ENCODE data around the gene TMC3. TPM values are rescaled to one million over a fixed set of nuclear protein-coding genes. Genes with fewer than 3 reads are reported as not detected.

TMC3 gene
- polyA plus RNA-seq, 3 donors from 2014 or later = 0.07 TPM; not detected in 2

- Mint-ChIP-seq H3K4me1 (peaks cover 92 to 100% of the 10 kb centered on the region in 2 donors), H3K27me3 (ENCODE audit: low read depth in 3 of 3) (peaks cover 0 to 3% (median 3%) of the 10 kb centered on the region in 3 donors), H3K27ac (peak overlapping the region; percentile 95 to 100 (median 99)), H3K4me3 (peak overlapping the region; percentile 99 to 100 (median 100)), H3K36me3 (peaks cover 53 to 89% (median 71%) of the 10 kb centered on the region in 3 donors), H3K9me3 (no peaks in the 10 kb centered on the region)
- DNase-seq = peak in 1 of 3 donors; percentile 36
Measured at GRCh38 chr15:81302701-81303109, 71.3 kb downstream of the TMC3 start.

- Mint-ChIP-seq H3K36me3 (peaks cover 53 to 88% (median 78%) of the 10 kb centered on the region in 3 donors), H3K27ac (peak overlapping the region; percentile 95 to 100 (median 99)), H3K27me3 (ENCODE audit: low read depth in 3 of 3) (peaks cover under 1 to 9% (median 7%) of the 10 kb centered on the region in 3 donors), H3K9me3 (no peaks in the 10 kb centered on the region), H3K4me1 (peaks cover 90 to 97% of the 10 kb centered on the region in 2 donors), H3K4me3 (peak overlapping the region; percentile 99 to 100 (median 100))
- DNase-seq = peak; percentile 38 to 49 (median 44)
Measured at GRCh38 chr15:81301815-81302399, 72.1 kb downstream of the TMC3 start.

- peaks cover 5 to 12% (median 10%) of the 10 kb centered on the region in 3 donors for H3K27me3 Mint-ChIP-seq (ENCODE audit: low read depth in 3 of 3)
- H3K9me3 Mint-ChIP-seq = no peaks in the 10 kb centered on the region
- peaks cover 53 to 85% (median 77%) of the 10 kb centered on the region in 3 donors for H3K36me3 Mint-ChIP-seq
- peak overlapping the region; percentile 95 to 100 (median 99) for H3K27ac Mint-ChIP-seq
- H3K4me3 Mint-ChIP-seq = peak overlapping the region; percentile 99 to 100 (median 100)
- DNase-seq = no peak
- peaks cover 91 to 97% of the 10 kb centered on the region in 2 donors for H3K4me1 Mint-ChIP-seq
Measured at GRCh38 chr15:81301385-81301784, 72.6 kb downstream of the TMC3 start.

- DNase-seq = no peak
- Mint-ChIP-seq H3K36me3 (peaks cover 53 to 73% (median 66%) of the 10 kb centered on the region in 3 donors), H3K9me3 (no peaks in the 10 kb centered on the region), H3K4me3 (peak overlapping the region; percentile 99 to 100 (median 100)), H3K27me3 (ENCODE audit: low read depth in 3 of 3) (peaks cover 5 to 12% (median 12%) of the 10 kb centered on the region in 3 donors), H3K27ac (peak overlapping the region; percentile 95 to 100 (median 99)), H3K4me1 (peaks cover 93 to 97% of the 10 kb centered on the region in 2 donors)
Measured at GRCh38 chr15:81299630-81300273, 74.3 kb downstream of the TMC3 start.

- Mint-ChIP-seq H3K9me3 (no peaks in the 10 kb centered on the region), H3K27ac (peak overlapping the region; percentile 95 to 100 (median 99)), H3K4me3 (peak overlapping the region; percentile 99 to 100 (median 100)), H3K27me3 (ENCODE audit: low read depth in 3 of 3) (peaks cover 6 to 12% (median 12%) of the 10 kb centered on the region in 3 donors), H3K4me1 (peaks cover 93 to 97% of the 10 kb centered on the region in 2 donors), H3K36me3 (peaks cover 49 to 67% (median 60%) of the 10 kb centered on the region in 3 donors)
- no peak for DNase-seq
Measured at GRCh38 chr15:81299156-81299555, 74.9 kb downstream of the TMC3 start.

- H3K36me3 Mint-ChIP-seq = peaks cover 44 to 61% (median 55%) of the 10 kb centered on the region in 3 donors
- H3K9me3 Mint-ChIP-seq = no peaks in the 10 kb centered on the region
- H3K4me3 Mint-ChIP-seq = peak overlapping the region; percentile 99 to 100 (median 100)
- no peak for DNase-seq
- peak overlapping the region; percentile 95 to 100 (median 99) for H3K27ac Mint-ChIP-seq
- peaks cover 9 to 16% (median 12%) of the 10 kb centered on the region in 3 donors for H3K27me3 Mint-ChIP-seq (ENCODE audit: low read depth in 3 of 3)
- H3K4me1 Mint-ChIP-seq = peaks cover 93 to 97% of the 10 kb centered on the region in 2 donors
Measured at GRCh38 chr15:81298611-81299010, 75.4 kb downstream of the TMC3 start.

- peaks cover 36 to 54% (median 48%) of the 10 kb centered on the region in 3 donors for H3K36me3 Mint-ChIP-seq
Measured at GRCh38 chr15:81297603-81298575, 76.1 kb downstream of the TMC3 start.

GRCh38 chr15:81297147-81297572, 76.9 kb downstream of the TMC3 start:
- H3K4me3 Mint-ChIP-seq = peak overlapping the region; percentile 99 to 100 (median 100)
- peaks cover 8 to 13% (median 9%) of the 10 kb centered on the region in 3 donors for H3K27me3 Mint-ChIP-seq (ENCODE audit: low read depth in 3 of 3)
- H3K9me3 Mint-ChIP-seq = no peaks in the 10 kb centered on the region
- peaks cover 93 to 97% of the 10 kb centered on the region in 2 donors for H3K4me1 Mint-ChIP-seq
- H3K27ac Mint-ChIP-seq = peak overlapping the region; percentile 95 to 100 (median 99)
- DNase-seq = no peak
- H3K36me3 Mint-ChIP-seq = peaks cover 30 to 47% (median 40%) of the 10 kb centered on the region in 3 donors

More at GRCh38 chr15:81297603-81298575, 76.1 kb downstream of the TMC3 start:
- H3K4me3 Mint-ChIP-seq = peak overlapping the region; percentile 99 to 100 (median 100)
- DNase-seq = no peak
- no peaks in the 10 kb centered on the region for H3K9me3 Mint-ChIP-seq
- peaks cover 93 to 97% of the 10 kb centered on the region in 2 donors for H3K4me1 Mint-ChIP-seq
- H3K27me3 Mint-ChIP-seq (ENCODE audit: low read depth in 3 of 3) = peaks cover 9 to 16% (median 12%) of the 10 kb centered on the region in 3 donors
- H3K27ac Mint-ChIP-seq = peak overlapping the region; percentile 95 to 100 (median 99)

- peak overlapping the region; percentile 99 to 100 (median 100) for H3K4me3 Mint-ChIP-seq
- H3K4me1 Mint-ChIP-seq = peaks cover 93 to 97% of the 10 kb centered on the region in 2 donors
- peak overlapping the region; percentile 95 to 100 (median 99) for H3K27ac Mint-ChIP-seq
- peak; percentile 82 to 84 (median 83) for DNase-seq
- no peaks in the 10 kb centered on the region for H3K9me3 Mint-ChIP-seq
- H3K36me3 Mint-ChIP-seq = peaks cover 25 to 42% (median 35%) of the 10 kb centered on the region in 3 donors
- H3K27me3 Mint-ChIP-seq (ENCODE audit: low read depth in 3 of 3) = peaks cover 8 to 13% (median 9%) of the 10 kb centered on the region in 3 donors
Measured at GRCh38 chr15:81296673-81297072, 77.3 kb downstream of the TMC3 start.

- H3K4me1 Mint-ChIP-seq = peaks cover 93 to 97% of the 10 kb centered on the region in 2 donors
- H3K4me3 Mint-ChIP-seq = peak overlapping the region; percentile 99 to 100 (median 100)
- peaks cover 21 to 37% (median 32%) of the 10 kb centered on the region in 3 donors for H3K36me3 Mint-ChIP-seq
- H3K27ac Mint-ChIP-seq = peak overlapping the region; percentile 95 to 100 (median 99)
- H3K9me3 Mint-ChIP-seq = no peaks in the 10 kb centered on the region
- H3K27me3 Mint-ChIP-seq (ENCODE audit: low read depth in 3 of 3) = peaks cover 8 to 13% (median 9%) of the 10 kb centered on the region in 3 donors
- no peak for DNase-seq
Measured at GRCh38 chr15:81296186-81296585, 77.8 kb downstream of the TMC3 start.

- DNase-seq = no peak
- Mint-ChIP-seq H3K9me3 (no peaks in the 10 kb centered on the region), H3K4me3 (peak overlapping the region; percentile 99 to 100 (median 100)), H3K4me1 (peaks cover 91 to 97% of the 10 kb centered on the region in 2 donors), H3K36me3 (peaks cover 16 to 31% (median 26%) of the 10 kb centered on the region in 3 donors), H3K27me3 (ENCODE audit: low read depth in 3 of 3) (peaks cover 8 to 13% (median 9%) of the 10 kb centered on the region in 3 donors), H3K27ac (peak overlapping the region; percentile 95 to 100 (median 99))
Measured at GRCh38 chr15:81295486-81296121, 78.4 kb downstream of the TMC3 start.

- Mint-ChIP-seq H3K4me1 (peaks cover 83 to 96% of the 10 kb centered on the region in 2 donors), H3K27me3 (ENCODE audit: low read depth in 3 of 3) (peaks cover 8 to 13% (median 9%) of the 10 kb centered on the region in 3 donors), H3K36me3 (peaks cover 12 to 20% (median 16%) of the 10 kb centered on the region in 3 donors), H3K27ac (peak overlapping the region; percentile 95 to 100 (median 99)), H3K9me3 (no peaks in the 10 kb centered on the region), H3K4me3 (peak overlapping the region; percentile 99 to 100 (median 100))
- DNase-seq = no peak
Measured at GRCh38 chr15:81294516-81294880, 79.5 kb downstream of the TMC3 start.
